Ishikawa (cell line): ENCODE results near the gene SOCS1.

Source experiments
- EP300 ChIP-seq: IDR thresholded peaks from 2 replicates; pipeline ENCODE4 v1.6.1; 2012; ENCODE audit warnings: borderline replicate concordance
- FOXM1 ChIP-seq: IDR thresholded peaks from 2 replicates; pipeline ENCODE4 v1.6.1; 2012; ENCODE audit warnings: low read depth, borderline replicate concordance
- NFIC ChIP-seq: IDR thresholded peaks from 2 replicates; pipeline ENCODE4 v1.6.1; 2012
- RAD21 ChIP-seq: IDR thresholded peaks from 2 replicates; pipeline ENCODE4 v1.6.1; 2012; ENCODE audit warnings: low read depth
- TCF12 ChIP-seq: IDR thresholded peaks from 2 replicates; pipeline ENCODE4 v1.6.1; 2012; ENCODE audit warnings: low read depth
- TEAD4 ChIP-seq: IDR thresholded peaks from 2 replicates; pipeline ENCODE4 v1.6.1; 2012
- USF1 ChIP-seq: IDR thresholded peaks from 2 replicates; pipeline ENCODE4 v1.6.1; 2012
- YY1 ChIP-seq: IDR thresholded peaks from 2 replicates; pipeline ENCODE4 v1.6.1; 2012; ENCODE audit warnings: low read depth
- ZBTB7A ChIP-seq: IDR thresholded peaks from 2 replicates; pipeline ENCODE4 v1.6.1; 2012; ENCODE audit warnings: low read depth

- TF ChIP-seq NFIC (no peak), USF1 (no peak), EP300 (no peak), FOXM1 (no peak), YY1 (no peak), RAD21 (no peak), TEAD4 (no peak), ZBTB7A (no peak), TCF12 (no peak)
Measured at GRCh38 chr16:11271610-11272009, 15.6 kb upstream of the SOCS1 start.
